WERI-Rb-1 (cell line): ENCODE data around the gene FIBCD1.
"Not testable (repeated sequence)": the region's sequence is repeated elsewhere in the genome, so short reads cannot be mapped to it uniquely, and the experiment has no call there.

Source experiments
- DNase-seq: peaks from one replicate; pipeline ENCODE4 v3.0.0-alpha.2; 2020
- H3K27ac ChIP-seq: fragments of 250-450 bp; sonication (Bioruptor Pico); 2 replicates; pipeline ENCODE4 v1.5.1; 2020; ENCODE audit warnings: mild to moderate bottlenecking, moderate library complexity
- H3K27me3 ChIP-seq: fragments of 250-450 bp; sonication (Bioruptor Pico); 2 replicates; pipeline ENCODE4 v1.5.1; 2021; ENCODE audit warnings: mild to moderate bottlenecking, low read depth, moderate library complexity; ENCODE audit not compliant: insufficient read depth, severe bottlenecking
- H3K36me3 ChIP-seq: fragments of 250-450 bp; sonication (Bioruptor Pico); 2 replicates; pipeline ENCODE4 v1.5.1; 2020; ENCODE audit warnings: mild to moderate bottlenecking, moderate library complexity
- H3K4me3 ChIP-seq: 2 replicates; pipeline ENCODE4 v1.5.1; 2011; ENCODE audit warnings: low read depth, mild to moderate bottlenecking, control low read depth, low read length
- H3K9me3 ChIP-seq: fragments of 250-450 bp; sonication (Bioruptor Pico); 2 replicates; pipeline ENCODE4 v1.5.1; 2021; ENCODE audit warnings: mild to moderate bottlenecking, moderate library complexity; ENCODE audit not compliant: severe bottlenecking
- CTCF ChIP-seq: IDR thresholded peaks from 2 replicates; pipeline ENCODE4 v1.5.1; 2011; ENCODE audit warnings: low read depth, mild to moderate bottlenecking, control low read depth, inconsistent platforms, low read length

Gene FIBCD1

DNA sequence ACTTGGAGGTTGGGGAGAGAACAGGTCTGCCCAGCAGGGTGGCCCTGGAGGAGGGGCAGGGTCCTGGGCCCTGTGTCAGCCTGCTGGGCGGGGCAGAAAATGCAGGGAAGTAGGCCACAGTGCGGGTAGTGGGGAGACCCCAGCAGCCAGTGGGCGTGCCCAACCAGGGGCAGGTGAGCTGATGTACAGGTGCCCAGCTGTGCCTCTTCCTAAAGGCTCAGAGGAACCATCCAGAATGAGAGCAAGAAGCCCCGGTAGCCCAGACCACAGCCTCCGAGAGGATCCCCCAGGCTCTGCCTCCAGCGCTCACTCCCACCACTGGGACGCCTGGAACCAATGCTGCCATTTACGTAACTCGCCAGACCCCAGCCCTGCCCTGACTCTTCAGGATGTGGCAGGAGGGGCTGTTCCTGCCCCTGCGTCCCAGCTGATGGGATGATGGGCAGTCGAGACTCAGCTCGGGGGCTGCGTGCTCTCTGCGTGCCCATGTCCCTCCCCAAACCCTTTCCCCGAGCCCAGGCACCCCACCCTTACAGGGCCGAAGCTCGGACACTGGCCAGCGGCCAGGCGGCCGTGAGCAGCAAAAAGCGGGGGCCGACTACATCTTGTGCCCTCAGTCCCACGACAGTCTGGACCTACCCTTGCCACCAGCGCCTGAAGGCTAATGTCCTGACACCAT, 24.5 kb downstream of the FIBCD1 start:
- no peaks in the 10 kb centered on the region for H3K9me3 ChIP-seq
- H3K27ac ChIP-seq = no peak overlapping the region
- no peak for TF ChIP-seq CTCF
- H3K36me3 ChIP-seq = no peaks in the 10 kb centered on the region
- DNase-seq = no peak
- H3K4me3 ChIP-seq = no peak overlapping the region
- no peaks in the 10 kb centered on the region for H3K27me3 ChIP-seq

- Histone ChIP-seq H3K36me3 (no peaks in the 10 kb centered on the region), H3K9me3 (no peaks in the 10 kb centered on the region), H3K4me3 (no peak overlapping the region), H3K27me3 (no peaks in the 10 kb centered on the region), H3K27ac (no peak overlapping the region)
- no peak for TF ChIP-seq CTCF
- DNase-seq = no peak
These were observed 25.2 kb downstream of the FIBCD1 start for GRCh38 chr9:130913599-130914416.

DNA sequence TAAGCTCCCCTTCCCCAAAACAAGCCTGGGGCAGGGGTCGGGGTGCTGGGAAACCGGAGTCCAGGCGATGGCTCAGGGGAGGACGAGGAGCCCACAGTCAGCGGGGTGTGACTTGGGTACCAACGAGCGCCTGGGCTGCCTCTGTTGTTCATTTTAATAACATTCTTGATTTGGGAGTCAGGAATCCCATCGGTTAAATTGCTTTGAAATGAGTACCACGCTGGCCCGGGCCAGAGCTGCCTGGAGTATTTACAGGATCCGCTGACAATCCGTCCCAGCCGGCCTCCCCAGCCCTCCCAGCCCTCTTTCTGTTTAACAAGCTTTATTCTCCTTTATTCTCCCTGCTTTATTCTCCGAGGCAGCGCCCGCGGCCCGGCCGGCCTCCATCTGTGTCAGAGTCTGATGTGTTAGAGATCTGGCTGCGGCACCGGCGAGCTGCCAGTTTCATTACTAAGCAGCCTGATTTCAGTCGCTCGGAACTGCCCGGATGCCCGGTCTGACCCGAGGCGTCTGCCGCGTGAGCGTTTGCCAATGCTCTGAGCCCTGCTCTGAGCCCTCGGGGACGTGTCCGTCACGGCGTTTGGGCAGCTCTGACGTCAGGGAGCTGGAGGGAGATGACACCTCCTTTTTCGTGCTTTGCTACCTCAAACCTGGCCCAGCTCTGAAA, 26.0 kb downstream of the FIBCD1 start:
- H3K36me3 ChIP-seq = no peaks in the 10 kb centered on the region
- no peak overlapping the region for H3K4me3 ChIP-seq
- H3K9me3 ChIP-seq = no peaks in the 10 kb centered on the region
- TF ChIP-seq CTCF = no peak
- DNase-seq = no peak
- no peaks in the 10 kb centered on the region for H3K27me3 ChIP-seq
- H3K27ac ChIP-seq = no peak overlapping the region

- H3K27me3 ChIP-seq = no peaks in the 10 kb centered on the region
- H3K27ac ChIP-seq = no peak overlapping the region
- H3K9me3 ChIP-seq = no peaks in the 10 kb centered on the region
- no peak overlapping the region for H3K4me3 ChIP-seq
- H3K36me3 ChIP-seq = no peaks in the 10 kb centered on the region
- no peak for TF ChIP-seq CTCF
- DNase-seq = no peak
These were observed 27.6 kb downstream of the FIBCD1 start for GRCh38 chr9:130911254-130912049.

GRCh38 chr9:130910670-130911069, 28.4 kb downstream of the FIBCD1 start:
- H3K4me3 ChIP-seq, H3K27me3 ChIP-seq, DNase-seq: not testable (repeated sequence)

GRCh38 chr9:130910041-130910440, 29.0 kb downstream of the FIBCD1 start:
- H3K27ac ChIP-seq, H3K27me3 ChIP-seq, H3K4me3 ChIP-seq, H3K36me3 ChIP-seq, H3K9me3 ChIP-seq, DNase-seq: not testable (repeated sequence)

More at GRCh38 chr9:130910670-130911069, 28.4 kb downstream of the FIBCD1 start:
- not testable (repeated sequence) for H3K27ac ChIP-seq, H3K9me3 ChIP-seq, H3K36me3 ChIP-seq
